Neural cell (in vitro differentiated cells): ENCODE data around the gene FILIP1L.

Experiments
- TAF1 ChIP-seq: IDR thresholded peaks from 2 replicates; pipeline ENCODE4 v1.6.1; 2012; ENCODE audit warnings: low read depth
- TF ChIP-seq, protein P1 (sequence below): fragments of 450-650 bp; IDR thresholded peaks from 2 replicates; pipeline ENCODE4 v1.5.1; 2014; ENCODE audit warnings: antibody characterized with exemption, mild to moderate bottlenecking, moderate library complexity; ENCODE audit not compliant: poor library complexity, severe bottlenecking
- TF ChIP-seq, protein P2 (sequence below): IDR thresholded peaks from 2 replicates; pipeline ENCODE4 v1.6.1; 2012; ENCODE audit warnings: borderline replicate concordance

DNA sequence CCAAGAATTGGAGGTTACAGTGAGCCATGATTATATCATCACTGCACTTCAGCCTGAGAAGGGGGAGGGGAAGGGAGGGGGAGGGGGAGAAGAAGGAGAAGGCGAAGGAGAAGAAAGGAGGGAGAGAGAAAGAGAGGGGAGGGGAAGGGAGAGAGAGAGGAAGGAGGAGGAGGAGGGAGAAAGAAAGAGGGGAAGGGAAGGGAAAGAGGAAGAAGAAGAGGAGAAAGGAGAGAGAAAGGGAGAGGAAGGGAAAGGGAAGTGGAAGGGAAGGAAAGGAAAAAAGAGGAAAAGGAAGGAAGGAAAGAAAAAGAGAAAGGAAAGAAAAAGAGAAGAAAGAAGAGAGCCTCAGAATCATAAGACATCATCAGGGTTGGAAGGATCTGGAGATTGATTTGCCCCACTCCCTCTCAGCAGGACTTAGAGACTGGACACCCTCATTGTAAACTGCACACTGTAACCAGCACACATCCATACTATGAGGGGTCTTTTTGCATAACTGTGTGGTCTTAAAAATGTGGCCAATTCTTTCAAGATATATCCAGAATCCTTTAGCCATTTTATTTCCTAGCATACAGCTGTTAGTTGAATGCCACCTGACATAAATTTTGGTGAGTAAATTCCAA lies 165.7 kb downstream of the FILIP1L start:
- TF ChIP-seq, protein P1, sequence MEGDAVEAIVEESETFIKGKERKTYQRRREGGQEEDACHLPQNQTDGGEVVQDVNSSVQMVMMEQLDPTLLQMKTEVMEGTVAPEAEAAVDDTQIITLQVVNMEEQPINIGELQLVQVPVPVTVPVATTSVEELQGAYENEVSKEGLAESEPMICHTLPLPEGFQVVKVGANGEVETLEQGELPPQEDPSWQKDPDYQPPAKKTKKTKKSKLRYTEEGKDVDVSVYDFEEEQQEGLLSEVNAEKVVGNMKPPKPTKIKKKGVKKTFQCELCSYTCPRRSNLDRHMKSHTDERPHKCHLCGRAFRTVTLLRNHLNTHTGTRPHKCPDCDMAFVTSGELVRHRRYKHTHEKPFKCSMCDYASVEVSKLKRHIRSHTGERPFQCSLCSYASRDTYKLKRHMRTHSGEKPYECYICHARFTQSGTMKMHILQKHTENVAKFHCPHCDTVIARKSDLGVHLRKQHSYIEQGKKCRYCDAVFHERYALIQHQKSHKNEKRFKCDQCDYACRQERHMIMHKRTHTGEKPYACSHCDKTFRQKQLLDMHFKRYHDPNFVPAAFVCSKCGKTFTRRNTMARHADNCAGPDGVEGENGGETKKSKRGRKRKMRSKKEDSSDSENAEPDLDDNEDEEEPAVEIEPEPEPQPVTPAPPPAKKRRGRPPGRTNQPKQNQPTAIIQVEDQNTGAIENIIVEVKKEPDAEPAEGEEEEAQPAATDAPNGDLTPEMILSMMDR, result no peak
- TF ChIP-seq TAF1, result no peak
- TF ChIP-seq, protein P2, sequence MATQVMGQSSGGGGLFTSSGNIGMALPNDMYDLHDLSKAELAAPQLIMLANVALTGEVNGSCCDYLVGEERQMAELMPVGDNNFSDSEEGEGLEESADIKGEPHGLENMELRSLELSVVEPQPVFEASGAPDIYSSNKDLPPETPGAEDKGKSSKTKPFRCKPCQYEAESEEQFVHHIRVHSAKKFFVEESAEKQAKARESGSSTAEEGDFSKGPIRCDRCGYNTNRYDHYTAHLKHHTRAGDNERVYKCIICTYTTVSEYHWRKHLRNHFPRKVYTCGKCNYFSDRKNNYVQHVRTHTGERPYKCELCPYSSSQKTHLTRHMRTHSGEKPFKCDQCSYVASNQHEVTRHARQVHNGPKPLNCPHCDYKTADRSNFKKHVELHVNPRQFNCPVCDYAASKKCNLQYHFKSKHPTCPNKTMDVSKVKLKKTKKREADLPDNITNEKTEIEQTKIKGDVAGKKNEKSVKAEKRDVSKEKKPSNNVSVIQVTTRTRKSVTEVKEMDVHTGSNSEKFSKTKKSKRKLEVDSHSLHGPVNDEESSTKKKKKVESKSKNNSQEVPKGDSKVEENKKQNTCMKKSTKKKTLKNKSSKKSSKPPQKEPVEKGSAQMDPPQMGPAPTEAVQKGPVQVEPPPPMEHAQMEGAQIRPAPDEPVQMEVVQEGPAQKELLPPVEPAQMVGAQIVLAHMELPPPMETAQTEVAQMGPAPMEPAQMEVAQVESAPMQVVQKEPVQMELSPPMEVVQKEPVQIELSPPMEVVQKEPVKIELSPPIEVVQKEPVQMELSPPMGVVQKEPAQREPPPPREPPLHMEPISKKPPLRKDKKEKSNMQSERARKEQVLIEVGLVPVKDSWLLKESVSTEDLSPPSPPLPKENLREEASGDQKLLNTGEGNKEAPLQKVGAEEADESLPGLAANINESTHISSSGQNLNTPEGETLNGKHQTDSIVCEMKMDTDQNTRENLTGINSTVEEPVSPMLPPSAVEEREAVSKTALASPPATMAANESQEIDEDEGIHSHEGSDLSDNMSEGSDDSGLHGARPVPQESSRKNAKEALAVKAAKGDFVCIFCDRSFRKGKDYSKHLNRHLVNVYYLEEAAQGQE, result no peak
